H1 (cell line): ENCODE results near the gene TEF. TPM values are rescaled to one million over a fixed set of nuclear protein-coding genes. Genes with fewer than 3 reads are reported as not detected.

Source experiments
- CTCF ChIA-PET: fragments of 300-600 bp; sonication (Branson Sonifier 250); formaldehyde crosslinking; loops from one replicate; lab custom pipeline; 2021; ENCODE audit not compliant: partially characterized antibody; lab: Charles Lee
- POLR2A ChIA-PET: fragments of 300-600 bp; sonication (Branson Sonifier 250); formaldehyde crosslinking; loops from one replicate; lab custom pipeline; 2021; ENCODE audit warnings: inconsistent platforms; ENCODE audit not compliant: partially characterized antibody; lab: Charles Lee
- DNase-seq, 2 experiments: peaks; one replicate each; pipeline versions ENCODE4 v3.0.0 to v3.0.0-alpha.2; 2010 to 2022; ENCODE audit warnings: low spot score in 2 of 2, low read depth in 1 of 2, mixed read lengths in 1 of 2
- FAIRE-seq: peaks from 2 replicates; lab custom pipeline; 2011; peaks lifted over from hg19 to GRCh38; lab: Jason Lieb, UNC
- H2AFZ ChIP-seq: 2 replicates; pipeline ENCODE4 v1.8.1; 2012; ENCODE audit warnings: low read length, inconsistent platforms
- H2AK5ac ChIP-seq: 2 replicates; pipeline ENCODE4 v1.6.1; 2013; ENCODE audit warnings: low read depth, low read length
- H2BK120ac ChIP-seq: replicated peaks from 2 replicates; pipeline ENCODE3; 2013; ENCODE audit warnings: low read depth, low read length, inconsistent platforms
- H2BK12ac ChIP-seq: 2 replicates; pipeline ENCODE4 v1.6.1; 2013; ENCODE audit warnings: low read depth, low read length
- H2BK15ac ChIP-seq: 2 replicates; pipeline ENCODE4 v1.6.1; 2013; ENCODE audit warnings: low read length
- H2BK20ac ChIP-seq: 2 replicates; pipeline ENCODE4 v1.6.1; 2013; ENCODE audit warnings: low read length
- H2BK5ac ChIP-seq: 2 replicates; pipeline ENCODE4 v1.6.1; 2013; ENCODE audit warnings: low read depth, low read length
- H3K14ac ChIP-seq: 2 replicates; pipeline ENCODE4 v1.6.1; 2013; ENCODE audit warnings: inconsistent platforms; ENCODE audit not compliant: insufficient read length
- H3K18ac ChIP-seq: 2 replicates; pipeline ENCODE4 v1.6.1; 2013; ENCODE audit warnings: low read length; ENCODE audit errors: extremely low read depth
- H3K23ac ChIP-seq: 2 replicates; pipeline ENCODE4 v1.6.1; 2013; ENCODE audit warnings: inconsistent platforms; ENCODE audit not compliant: insufficient read length
- H3K23me2 ChIP-seq: 2 replicates; pipeline ENCODE4 v1.6.1; 2013; ENCODE audit warnings: low read depth, low read length
- H3K27ac ChIP-seq: 2 replicates; pipeline ENCODE4 v1.6.1; 2011; ENCODE audit warnings: low read depth, low read length, inconsistent platforms
- H3K27me3 ChIP-seq, 4 experiments: replicated peaks in 1 of 4; 1 replicate in 1 of 4; 2 replicates in 3 of 4; pipeline versions ENCODE4 v1.6.1 to v1.8.1; 2011 to 2013; ENCODE audit warnings: low read length in 3 of 4, mild to moderate bottlenecking in 3 of 4, inconsistent platforms in 2 of 4, mixed read lengths in 2 of 4, moderate library complexity in 1 of 4; ENCODE audit not compliant: control insufficient read depth in 3 of 4, insufficient read depth in 3 of 4; ENCODE audit errors: extremely low read depth in 1 of 4
- H3K36me3 ChIP-seq, 4 experiments: 2 replicates each; pipeline versions ENCODE4 v1.6.1 to v1.8.1; 2011 to 2013; ENCODE audit warnings: mild to moderate bottlenecking in 4 of 4, low read length in 3 of 4, moderate library complexity in 2 of 4, control low read depth in 1 of 4, inconsistent platforms in 1 of 4; ENCODE audit not compliant: insufficient read depth in 4 of 4, control insufficient read depth in 2 of 4
- H3K4ac ChIP-seq: replicated peaks from 2 replicates; pipeline ENCODE3; 2013; ENCODE audit warnings: low read length, low read depth, mixed read lengths, inconsistent platforms; ENCODE audit not compliant: insufficient read length
- H3K4me1 ChIP-seq, 4 experiments: replicated peaks in 1 of 4; 1 replicate in 1 of 4; 2 replicates in 3 of 4; pipeline versions ENCODE4 v1.6.1 to v1.8.1; 2011 to 2013; ENCODE audit warnings: low read length in 3 of 4, inconsistent platforms in 2 of 4, mixed read lengths in 1 of 4; ENCODE audit not compliant: insufficient read depth in 4 of 4, control insufficient read depth in 3 of 4
- H3K4me2 ChIP-seq, 2 experiments: 2 replicates each; pipeline versions ENCODE4 v1.6.1 to v1.8.1; 2011 to 2013; ENCODE audit warnings: low read depth in 2 of 2, low read length in 2 of 2, control low read depth in 1 of 2, inconsistent platforms in 1 of 2, mild to moderate bottlenecking in 1 of 2; ENCODE audit not compliant: insufficient read depth in 1 of 2
- H3K4me3 ChIP-seq, 4 experiments: fragments of 200-600, 300-600 bp in 1 of 4; sonication (generic), shearing (Covaris generic), sonication (Bioruptor Twin) in 1 of 4; 2 replicates each; pipeline versions ENCODE4 v1.5.1 to v1.8.1; 2011 to 2016; ENCODE audit warnings: low read length in 4 of 4, low read depth in 3 of 4, control low read depth in 2 of 4, inconsistent platforms in 2 of 4, mild to moderate bottlenecking in 2 of 4, mixed read lengths in 1 of 4, moderate library complexity in 1 of 4; ENCODE audit not compliant: insufficient read depth in 2 of 4; ENCODE audit errors: extremely low read depth in 1 of 4
- H3K56ac ChIP-seq: replicated peaks from 2 replicates; pipeline ENCODE3; 2013; ENCODE audit warnings: low read depth, mild to moderate bottlenecking, mixed read lengths, low read length, inconsistent platforms; ENCODE audit not compliant: insufficient read length
- H3K79me1 ChIP-seq: 2 replicates; pipeline ENCODE4 v1.6.1; 2013; ENCODE audit warnings: low read depth, low read length, control low read depth
- H3K79me2 ChIP-seq, 2 experiments: 2 replicates each; pipeline versions ENCODE4 v1.6.1 to v1.8.1; 2012 to 2013; ENCODE audit warnings: low read length in 2 of 2, mild to moderate bottlenecking in 2 of 2, inconsistent platforms in 1 of 2; ENCODE audit not compliant: insufficient read depth in 2 of 2, control insufficient read depth in 1 of 2
- H3K9ac ChIP-seq, 4 experiments: replicated peaks in 1 of 4; 1 replicate in 1 of 4; 2 replicates in 3 of 4; pipeline versions ENCODE4 v1.6.1 to v1.8.1; 2011 to 2013; ENCODE audit warnings: low read depth in 3 of 4, low read length in 3 of 4, control low read depth in 2 of 4, mild to moderate bottlenecking in 2 of 4, moderate library complexity in 2 of 4, inconsistent platforms in 1 of 4; ENCODE audit errors: extremely low read depth in 1 of 4
- H3K9me3 ChIP-seq, 2 experiments: 2 replicates each; pipeline versions ENCODE4 v1.6.1 to v1.8.1; 2012 to 2013; ENCODE audit warnings: mild to moderate bottlenecking in 2 of 2, moderate library complexity in 2 of 2, control low read depth in 1 of 2, inconsistent platforms in 1 of 2, low read depth in 1 of 2, low read length in 1 of 2, mixed read lengths in 1 of 2; ENCODE audit not compliant: insufficient read depth in 2 of 2
- H4K20me1 ChIP-seq, 2 experiments: replicated peaks in 1 of 2; 2 replicates each; pipeline versions ENCODE3 to v1.8.1; 2011 to 2013; ENCODE audit warnings: inconsistent platforms in 2 of 2, low read length in 2 of 2, mild to moderate bottlenecking in 1 of 2; ENCODE audit not compliant: insufficient read depth in 2 of 2, control insufficient read depth in 1 of 2
- H4K5ac ChIP-seq: 2 replicates; pipeline ENCODE4 v1.6.1; 2013; ENCODE audit warnings: low read length, low read depth, mixed read lengths, inconsistent platforms; ENCODE audit not compliant: insufficient read length
- H4K8ac ChIP-seq: 2 replicates; pipeline ENCODE4 v1.8.0; 2013; ENCODE audit warnings: mild to moderate bottlenecking, moderate library complexity, low read length, inconsistent platforms; ENCODE audit not compliant: insufficient read depth; ENCODE audit errors: extremely low read depth
- H4K91ac ChIP-seq: replicated peaks from 2 replicates; pipeline ENCODE3; 2013; ENCODE audit warnings: low read length, mixed read lengths, inconsistent platforms; ENCODE audit not compliant: insufficient read length
- BCL11A ChIP-seq, 2 experiments: IDR thresholded peaks; one replicate each; pipeline ENCODE4 v1.6.1; 2011; ENCODE audit warnings: low read depth in 2 of 2, low read length in 2 of 2, mild to moderate bottlenecking in 2 of 2
- CHD1 ChIP-seq: IDR thresholded peaks from 2 replicates; pipeline ENCODE4 v1.6.1; 2012; ENCODE audit warnings: low read depth, low read length, improper control_type of control experiment
- CHD2 ChIP-seq: IDR thresholded peaks from 2 replicates; pipeline ENCODE4 v1.6.1; 2012; ENCODE audit warnings: low read length, improper control_type of control experiment
- CTBP2 ChIP-seq: IDR thresholded peaks from 2 replicates; pipeline ENCODE4 v1.7.0; 2011; ENCODE audit warnings: borderline replicate concordance, mild to moderate bottlenecking, moderate library complexity, mixed read lengths, low read length; ENCODE audit not compliant: insufficient read depth, insufficient read length
- TAF1 ChIP-seq: IDR thresholded peaks from 2 replicates; pipeline ENCODE4 v1.6.1; 2011; ENCODE audit warnings: mild to moderate bottlenecking, low read depth, low read length
- TEAD4 ChIP-seq: IDR thresholded peaks from 2 replicates; pipeline ENCODE4 v1.6.1; 2012; ENCODE audit warnings: low read depth, low read length, inconsistent platforms, mixed read lengths
- ZNF274 ChIP-seq: IDR thresholded peaks from 2 replicates; pipeline ENCODE4 v1.7.0; 2012; ENCODE audit warnings: low read length, borderline replicate concordance; ENCODE audit errors: extremely low read depth
- WGBS, 2 experiments: shearing (Covaris generic) in 1 of 2; methylation state at CpG; one replicate each; pipeline versions ENCODE4 v1.1.6 to v1.1.7; 2013 to 2015; ENCODE audit warnings: low lambda C conversion rate in 2 of 2, mixed read lengths in 2 of 2, inconsistent platforms in 1 of 2, low coverage in 1 of 2, missing lambda C conversion rate in 1 of 2; ENCODE audit not compliant: insufficient replicate concordance in 2 of 2, insufficient coverage in 1 of 2, insufficient read length in 1 of 2; ENCODE audit errors: extremely low coverage in 1 of 2, missing lambda C conversion rate in 1 of 2; 5-methylcytosine and 5-hydroxymethylcytosine counted together
- polyA plus RNA-seq, 7 experiments: library from polyadenylated mRNA; depleted of rRNA in 3 of 7; stranded (reverse) in 5 of 7; unstranded in 2 of 7; fragments of >200 nt in 5 of 7; fragments of 200-250 nt in 2 of 7; gene quantifications; 1 replicate in 5 of 7; 2 replicates in 1 of 7; 4 replicates in 1 of 7; pipeline versions ENCODE4 v1.2.1 to v1.2.3, GENCODE V29; 2011 to 2013; ENCODE audit warnings: missing spikeins in 2 of 7, mixed read lengths in 2 of 7
- total RNA-seq: library from RNA; stranded (reverse); fragmentation: NEBNext Ultra II Directional; extraction: Animal tissue kit (Norgen Biotek cat#: 25700); gene quantifications from 2 replicates; pipeline ENCODE4 v1.2.1, GENCODE V29; 2021

Gene TEF
- total and polyA plus RNA-seq, 2 of the 8 experiments (the other 6 are each of a cell fraction or from before 2014, with no cell fraction given): 7.4 to 9.0 TPM

- H3K23ac ChIP-seq: no peak overlapping the region
These were observed 16.3 kb upstream of the TEF start for GRCh38 chr22:41365425-41365824.

More at GRCh38 chr22:41365425-41365824, 16.3 kb upstream of the TEF start:
- POLR2A ChIA-PET: interaction anchor here (1.1 to 11.5 kb wide), 3 partner anchors 14 to 32 kb away, joined by 3 to 129 read pairs (median 3); partner anchors contain the start of gene TEF
- Histone ChIP-seq H3K79me1 (no peaks in the 10 kb centered on the region), H4K8ac (no peak overlapping the region), H4K91ac (no peak overlapping the region), H4K5ac (no peak overlapping the region), H3K36me3 (no peaks in the 10 kb centered on the region; a peak in 1 of 8 replicates), H4K20me1 (no peaks in the 10 kb centered on the region), H3K27ac (no peak overlapping the region), H2BK20ac (no peak overlapping the region), H3K4me1 (peaks cover 9 to 23% (median 15%) of the 10 kb centered on the region in 4 experiments), H3K14ac (no peak overlapping the region), H3K9ac (no peak overlapping the region), H2BK15ac (no peak overlapping the region), H3K4ac (no peak overlapping the region), H3K4me3 (no peak overlapping the region), H2BK5ac (no peak overlapping the region), H3K4me2 (no peak overlapping the region), H2AK5ac (no peak overlapping the region), H3K79me2 (no peaks in the 10 kb centered on the region), H3K18ac (no peak overlapping the region), H3K23me2 (no peaks in the 10 kb centered on the region), H3K56ac (no peak overlapping the region), H2BK12ac (no peak overlapping the region), H2BK120ac (no peak overlapping the region), H3K9me3 (no peaks in the 10 kb centered on the region), H3K27me3 (no peaks in the 10 kb centered on the region; a peak in 1 of 7 replicates), H2AFZ (no peak overlapping the region)
- DNase-seq: no peak
- no peak for FAIRE-seq
- 86% methylated on average over 5 of the region's 5 CpGs; no CpG with 5 or more reads in 1 of the 2 experiments for WGBS, 2 experiments
- CTCF ChIA-PET: interaction anchor here (0.5 to 1.1 kb wide), 5 partner anchors 102 to 213 kb away, joined by 3 to 4 read pairs (median 3); no protein-coding TSS in a partner anchor
- TF ChIP-seq BCL11A (IDR thresholded peaks at IDR 0.05; ENCODE audit: low read depth in 2 of 2, low read length in 2 of 2): no peak
- TF ChIP-seq TAF1: no peak
- no peak for TF ChIP-seq CHD2
- no peak for TF ChIP-seq TEAD4
- no peak for TF ChIP-seq CTBP2
- TF ChIP-seq CHD1: no peak
- TF ChIP-seq ZNF274: no peak
- TF ChIP-seq, all 59 proteins: peak for 0
